ENCODE data around the gene TASP1.
A peak's percentile ranks its signal among the peaks of the same experiment; 100 is the strongest.

Gene TASP1

GRCh38 chr20:13441388-13441787, 197.3 kb downstream of the TASP1 start:
- peaks cover 5% of the 10 kb centered on the region for H3K79me1 ChIP-seq (replicated peaks; ENCODE audit: low read length, poor library complexity, severe bottlenecking)
- H3K4me1 ChIP-seq (ENCODE audit: control insufficient read depth, insufficient read depth, low read depth, low read length), result peaks cover 1% of the 10 kb centered on the region
- H2AK5ac ChIP-seq (ENCODE audit: low read length, severe bottlenecking), result no peak overlapping the region
- no peak overlapping the region for H4K8ac ChIP-seq (ENCODE audit: low read length)
- H3K18ac ChIP-seq (ENCODE audit: low read depth in 1 of 2, low read length in 2 of 2), result no peak overlapping the region
- H3K9me3 ChIP-seq (ENCODE audit: control insufficient read depth, low read length), result no peaks in the 10 kb centered on the region
- no peak overlapping the region for H2BK5ac ChIP-seq (ENCODE audit: low read depth, low read length, poor library complexity, severe bottlenecking)
- no peak overlapping the region for H2AFZ ChIP-seq (ENCODE audit: low read depth, low read length)
- H3K27me3 ChIP-seq (ENCODE audit: control insufficient read depth in 1 of 2, insufficient read depth in 1 of 2, low read length in 2 of 2), result no peaks in the 10 kb centered on the region
- no peak overlapping the region for H3K14ac ChIP-seq (ENCODE audit: low read length in 2 of 2)
- no peak overlapping the region for H2BK12ac ChIP-seq (ENCODE audit: low read length in 2 of 2)
- H2BK120ac ChIP-seq (ENCODE audit: low read depth, low read length), result no peak overlapping the region
- H3K4me2 ChIP-seq (ENCODE audit: low read length, poor library complexity, severe bottlenecking), result no peak overlapping the region
- no peak for DNase-seq
- H3K4ac ChIP-seq (ENCODE audit: low read depth in 1 of 2, low read length in 2 of 2), result no peak overlapping the region
- no peak overlapping the region for H3K23ac ChIP-seq (ENCODE audit: low read length in 2 of 2)
- no peak overlapping the region for H2BK15ac ChIP-seq (ENCODE audit: low read depth, poor library complexity, severe bottlenecking)
- no peak overlapping the region for H3K4me3 ChIP-seq (ENCODE audit: insufficient read depth in 1 of 2, low read depth in 1 of 2, low read length in 2 of 2)
- no peak overlapping the region for H3K9ac ChIP-seq (ENCODE audit: low read length)
- no peak overlapping the region for H3K27ac ChIP-seq (ENCODE audit: low read length, poor library complexity, severe bottlenecking)
- H3K36me3 ChIP-seq (ENCODE audit: control insufficient read depth in 1 of 2, insufficient read depth in 2 of 2, low read depth in 1 of 2, low read length in 2 of 2), result no peaks in the 10 kb centered on the region
- no peak overlapping the region for H4K91ac ChIP-seq (ENCODE audit: low read length)

GRCh38 chr20:13436530-13436929, 202.2 kb downstream of the TASP1 start:
- Histone ChIP-seq H2BK5ac (ENCODE audit: low read depth, low read length, poor library complexity, severe bottlenecking) (peak overlapping the region; percentile 3), H2BK12ac (ENCODE audit: low read length in 2 of 2) (no peak overlapping the region), H3K4me2 (ENCODE audit: low read length, poor library complexity, severe bottlenecking) (peak overlapping the region; percentile 16), H3K14ac (ENCODE audit: low read length in 2 of 2) (no peak overlapping the region), H3K27me3 (ENCODE audit: control insufficient read depth in 1 of 2, insufficient read depth in 1 of 2, low read length in 2 of 2) (no peaks in the 10 kb centered on the region), H3K23ac (ENCODE audit: low read length in 2 of 2) (no peak overlapping the region), H3K27ac (ENCODE audit: low read length, poor library complexity, severe bottlenecking) (peak overlapping the region; percentile 91), H2AK5ac (ENCODE audit: low read length, severe bottlenecking) (peak overlapping the region; percentile 53), H3K18ac (ENCODE audit: low read depth in 1 of 2, low read length in 2 of 2) (no peak overlapping the region), H4K8ac (ENCODE audit: low read length) (no peak overlapping the region), H3K36me3 (ENCODE audit: control insufficient read depth in 1 of 2, insufficient read depth in 2 of 2, low read depth in 1 of 2, low read length in 2 of 2) (no peaks in the 10 kb centered on the region), H2BK120ac (ENCODE audit: low read depth, low read length) (no peak overlapping the region), H2BK15ac (ENCODE audit: low read depth, poor library complexity, severe bottlenecking) (no peak overlapping the region), H4K91ac (ENCODE audit: low read length) (no peak overlapping the region), H3K9me3 (ENCODE audit: control insufficient read depth, low read length) (no peaks in the 10 kb centered on the region), H3K4me1 (ENCODE audit: control insufficient read depth, insufficient read depth, low read depth, low read length) (peaks cover 4% of the 10 kb centered on the region), H3K79me1 (replicated peaks; ENCODE audit: low read length, poor library complexity, severe bottlenecking) (no peaks in the 10 kb centered on the region), H3K9ac (ENCODE audit: low read length) (no peak overlapping the region), H3K4me3 (ENCODE audit: insufficient read depth in 1 of 2, low read depth in 1 of 2, low read length in 2 of 2) (no peak overlapping the region), H3K4ac (ENCODE audit: low read depth in 1 of 2, low read length in 2 of 2) (no peak overlapping the region), H2AFZ (ENCODE audit: low read depth, low read length) (no peak overlapping the region)
- no peak for DNase-seq
- WGBS, result 100% methylated on average over 3 of the region's 7 CpGs

- no peak overlapping the region for H3K23ac ChIP-seq (ENCODE audit: low read length in 2 of 2)
- no peak overlapping the region for H3K4me2 ChIP-seq (ENCODE audit: low read length, poor library complexity, severe bottlenecking)
- no peak overlapping the region for H3K9ac ChIP-seq (ENCODE audit: low read length)
- H3K79me1 ChIP-seq (replicated peaks; ENCODE audit: low read length, poor library complexity, severe bottlenecking), result no peaks in the 10 kb centered on the region
- H4K91ac ChIP-seq (ENCODE audit: low read length), result no peak overlapping the region
- no peak overlapping the region for H3K4me3 ChIP-seq (ENCODE audit: insufficient read depth in 1 of 2, low read depth in 1 of 2, low read length in 2 of 2)
- H3K14ac ChIP-seq (ENCODE audit: low read length in 2 of 2), result no peak overlapping the region
- H3K27me3 ChIP-seq (ENCODE audit: control insufficient read depth in 1 of 2, insufficient read depth in 1 of 2, low read length in 2 of 2), result no peaks in the 10 kb centered on the region
- H2BK5ac ChIP-seq (ENCODE audit: low read depth, low read length, poor library complexity, severe bottlenecking), result no peak overlapping the region
- peaks cover 0 to 3% of the 10 kb centered on the region in 2 experiments for H3K36me3 ChIP-seq (ENCODE audit: control insufficient read depth in 1 of 2, insufficient read depth in 2 of 2, low read depth in 1 of 2, low read length in 2 of 2)
- 63% methylated on average over 1 of the region's 1 CpG for WGBS
- H4K8ac ChIP-seq (ENCODE audit: low read length), result no peak overlapping the region
- H3K4ac ChIP-seq (ENCODE audit: low read depth in 1 of 2, low read length in 2 of 2), result no peak overlapping the region
- peaks cover 6% of the 10 kb centered on the region for H3K4me1 ChIP-seq (ENCODE audit: control insufficient read depth, insufficient read depth, low read depth, low read length)
- H2BK15ac ChIP-seq (ENCODE audit: low read depth, poor library complexity, severe bottlenecking), result no peak overlapping the region
- no peak overlapping the region for H3K18ac ChIP-seq (ENCODE audit: low read depth in 1 of 2, low read length in 2 of 2)
- H2AK5ac ChIP-seq (ENCODE audit: low read length, severe bottlenecking), result no peak overlapping the region
- H2AFZ ChIP-seq (ENCODE audit: low read depth, low read length), result no peak overlapping the region
- no peak overlapping the region for H2BK12ac ChIP-seq (ENCODE audit: low read length in 2 of 2)
- no peak overlapping the region for H3K27ac ChIP-seq (ENCODE audit: low read length, poor library complexity, severe bottlenecking)
- H3K9me3 ChIP-seq (ENCODE audit: control insufficient read depth, low read length), result no peaks in the 10 kb centered on the region
- H2BK120ac ChIP-seq (ENCODE audit: low read depth, low read length), result no peak overlapping the region
- peak; percentile 22 for DNase-seq
Measured at GRCh38 chr20:13432126-13432525, 206.6 kb downstream of the TASP1 start.

DNA sequence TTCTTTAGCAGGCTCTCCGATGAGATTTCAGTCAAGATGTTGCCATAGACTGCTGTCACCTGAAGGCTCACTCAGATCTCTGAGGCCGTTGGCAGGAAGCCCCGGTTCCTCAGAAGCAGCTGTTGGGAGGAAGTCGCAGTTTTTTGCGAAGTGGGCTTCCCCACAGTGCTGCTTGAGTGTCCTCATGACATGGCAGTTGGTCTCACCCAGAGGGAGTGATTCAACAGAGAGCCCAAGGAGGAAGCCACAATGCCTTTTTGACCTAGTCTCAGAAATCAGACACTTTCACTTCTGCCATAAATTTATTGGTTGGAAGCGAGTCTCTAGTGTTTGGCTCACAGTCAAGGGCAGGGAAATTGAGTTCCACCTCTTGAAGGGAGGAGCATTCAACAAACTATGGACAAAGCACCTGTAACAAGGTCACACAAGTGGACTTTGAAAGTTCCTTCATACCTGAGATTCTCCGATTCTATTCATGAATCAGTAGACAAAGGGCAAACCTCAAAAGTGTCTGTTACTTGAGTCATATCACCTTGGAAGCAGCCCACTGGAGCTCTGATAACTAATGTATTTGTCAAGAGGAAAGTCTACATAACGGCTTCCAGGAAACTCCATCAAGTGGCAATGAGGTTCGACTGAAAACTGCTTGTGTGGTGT, 208.3 kb downstream of the TASP1 start:
- H4K91ac ChIP-seq (ENCODE audit: low read length), result no peak overlapping the region
- no peak overlapping the region for H2BK12ac ChIP-seq (ENCODE audit: low read length in 2 of 2)
- H3K4me2 ChIP-seq (ENCODE audit: low read length, poor library complexity, severe bottlenecking), result no peak overlapping the region
- no peak overlapping the region for H2AK5ac ChIP-seq (ENCODE audit: low read length, severe bottlenecking)
- no peak overlapping the region for H2AFZ ChIP-seq (ENCODE audit: low read depth, low read length)
- no peak overlapping the region for H2BK15ac ChIP-seq (ENCODE audit: low read depth, poor library complexity, severe bottlenecking)
- WGBS, result 95% methylated on average over 9 of the region's 9 CpGs
- H3K9me3 ChIP-seq (ENCODE audit: control insufficient read depth, low read length), result no peaks in the 10 kb centered on the region
- H3K4ac ChIP-seq (ENCODE audit: low read depth in 1 of 2, low read length in 2 of 2), result no peak overlapping the region
- H3K79me1 ChIP-seq (replicated peaks; ENCODE audit: low read length, poor library complexity, severe bottlenecking), result no peaks in the 10 kb centered on the region
- H3K36me3 ChIP-seq (ENCODE audit: control insufficient read depth in 1 of 2, insufficient read depth in 2 of 2, low read depth in 1 of 2, low read length in 2 of 2), result peaks cover 0 to 3% of the 10 kb centered on the region in 2 experiments
- no peak overlapping the region for H2BK120ac ChIP-seq (ENCODE audit: low read depth, low read length)
- H3K27me3 ChIP-seq (ENCODE audit: control insufficient read depth in 1 of 2, insufficient read depth in 1 of 2, low read length in 2 of 2), result no peaks in the 10 kb centered on the region
- H4K8ac ChIP-seq (ENCODE audit: low read length), result no peak overlapping the region
- no peak overlapping the region for H3K27ac ChIP-seq (ENCODE audit: low read length, poor library complexity, severe bottlenecking)
- H3K23ac ChIP-seq (ENCODE audit: low read length in 2 of 2), result no peak overlapping the region
- no peak for DNase-seq
- H3K4me3 ChIP-seq (ENCODE audit: insufficient read depth in 1 of 2, low read depth in 1 of 2, low read length in 2 of 2), result no peak overlapping the region
- H2BK5ac ChIP-seq (ENCODE audit: low read depth, low read length, poor library complexity, severe bottlenecking), result no peak overlapping the region
- H3K9ac ChIP-seq (ENCODE audit: low read length), result no peak overlapping the region
- H3K14ac ChIP-seq (ENCODE audit: low read length in 2 of 2), result no peak overlapping the region
- H3K18ac ChIP-seq (ENCODE audit: low read depth in 1 of 2, low read length in 2 of 2), result no peak overlapping the region
- peaks cover 6% of the 10 kb centered on the region for H3K4me1 ChIP-seq (ENCODE audit: control insufficient read depth, insufficient read depth, low read depth, low read length)
